HEK293 (cell line): Measurements from ENCODE around the gene ATRAID.
"Not testable (repeated sequence)": the region's sequence is repeated elsewhere in the genome, so short reads cannot be mapped to it uniquely, and the experiment has no call there.

Experiments used
- CTCF ChIA-PET: fragments of 350-600 bp; formaldehyde crosslinking; extraction: SDS; loops from one replicate; lab custom pipeline; 2021; ENCODE audit warnings: antibody characterized with exemption; lab: Yijun Ruan, JAX
- POLR2A ChIA-PET: fragments of 300-600 bp; formaldehyde crosslinking; extraction: SDS; loops from one replicate; lab custom pipeline; 2020; ENCODE audit warnings: antibody characterized with exemption, inconsistent platforms; lab: Yijun Ruan, JAX
- H3K27ac ChIP-seq: fragments of 200-500 bp; sonication (Bioruptor generic); 2 replicates; pipeline ENCODE4 v1.5.1; 2014; ENCODE audit warnings: low read depth, low read length, control low read depth, inconsistent platforms; ENCODE audit errors: extremely low read depth
- H3K36me3 ChIP-seq, 2 experiments: fragments of 200-500 bp in 1 of 2; sonication (Bioruptor generic) in 1 of 2; 1 replicate in 1 of 2; 2 replicates in 1 of 2; pipeline ENCODE4 v1.5.1; 2014 to 2017; ENCODE audit warnings: inconsistent platforms in 2 of 2, low read length in 2 of 2; ENCODE audit not compliant: control insufficient read depth in 2 of 2, insufficient read depth in 1 of 2
- H3K4me1 ChIP-seq: fragments of 200-500 bp; sonication (Bioruptor generic); 2 replicates; pipeline ENCODE4 v1.5.1; 2014; ENCODE audit warnings: mild to moderate bottlenecking, low read length, inconsistent platforms; ENCODE audit not compliant: control insufficient read depth, insufficient read depth
- H3K4me3 ChIP-seq: 2 replicates; pipeline ENCODE4 v1.5.1; 2011; ENCODE audit warnings: low read depth, mild to moderate bottlenecking, control low read depth, low read length, moderate library complexity
- H3K9me3 ChIP-seq: fragments of 200-500 bp; sonication (Bioruptor generic); 2 replicates; pipeline ENCODE4 v1.5.1; 2014; ENCODE audit warnings: low read depth, low read length, inconsistent platforms; ENCODE audit not compliant: control insufficient read depth, insufficient read depth
- INSM2 ChIP-seq: fragments of 450-650 bp; formaldehyde crosslinking; IDR thresholded peaks from 2 replicates; pipeline ENCODE4 v1.5.1; 2016; ENCODE audit warnings: missing biosample characterization, missing genetic modification characterization
- ZBTB17 ChIP-seq: fragments of 450-650 bp; formaldehyde crosslinking; IDR thresholded peaks from 2 replicates; pipeline ENCODE4 v1.5.1; 2016; ENCODE audit warnings: missing biosample characterization, missing genetic modification characterization
- ZBTB8A ChIP-seq: fragments of 450-650 bp; formaldehyde crosslinking; IDR thresholded peaks from 2 replicates; pipeline ENCODE4 v1.5.1; 2016; ENCODE audit warnings: missing biosample characterization, missing genetic modification characterization
- ZFP37 ChIP-seq: fragments of 450-650 bp; formaldehyde crosslinking; IDR thresholded peaks from 2 replicates; pipeline ENCODE4 v1.5.1; 2016; ENCODE audit warnings: missing biosample characterization, missing genetic modification characterization
- ZNF10 ChIP-seq: fragments of 450-650 bp; formaldehyde crosslinking; IDR thresholded peaks from 2 replicates; pipeline ENCODE4 v1.5.1; 2017; ENCODE audit warnings: missing biosample characterization, missing genetic modification characterization
- ZNF146 ChIP-seq: fragments of 450-650 bp; formaldehyde crosslinking; IDR thresholded peaks from 2 replicates; pipeline ENCODE4 v1.5.1; 2016; ENCODE audit warnings: missing biosample characterization, missing genetic modification characterization
- ZNF174 ChIP-seq: fragments of 450-650 bp; formaldehyde crosslinking; IDR thresholded peaks from 2 replicates; pipeline ENCODE4 v1.5.0; 2017; ENCODE audit warnings: missing biosample characterization, mild to moderate bottlenecking, missing genetic modification characterization
- ZNF354C ChIP-seq: fragments of 450-650 bp; formaldehyde crosslinking; IDR thresholded peaks from 2 replicates; pipeline ENCODE4 v1.5.1; 2016; ENCODE audit warnings: missing biosample characterization, missing genetic modification characterization, low read depth, borderline replicate concordance
- ZNF433 ChIP-seq: fragments of 450-650 bp; formaldehyde crosslinking; IDR thresholded peaks from 2 replicates; pipeline ENCODE4 v1.5.1; 2016; ENCODE audit warnings: missing biosample characterization, missing genetic modification characterization, low read depth
- ZNF501 ChIP-seq: fragments of 450-650 bp; formaldehyde crosslinking; IDR thresholded peaks from 2 replicates; pipeline ENCODE4 v1.5.1; 2016; ENCODE audit warnings: missing biosample characterization, missing genetic modification characterization
- ZNF624 ChIP-seq: fragments of 450-650 bp; formaldehyde crosslinking; IDR thresholded peaks from 2 replicates; pipeline ENCODE4 v1.5.1; 2017; ENCODE audit warnings: missing biosample characterization, missing genetic modification characterization
- ZNF704 ChIP-seq: fragments of 450-650 bp; formaldehyde crosslinking; IDR thresholded peaks from 2 replicates; pipeline ENCODE4 v1.5.1; 2016; ENCODE audit warnings: missing biosample characterization, missing genetic modification characterization

Gene ATRAID

GRCh38 chr2:27175330-27175729, 36.5 kb upstream of the ATRAID start:
- TF ChIP-seq ZNF174 (tag by site-specific recombination): no peak
- TF ChIP-seq ZFP37 (tag by site-specific recombination): no peak
- no peak for TF ChIP-seq ZNF10
- TF ChIP-seq ZNF146 (tag by site-specific recombination): no peak
- no peak for TF ChIP-seq ZNF433 (tag by site-specific recombination)
- no peak for TF ChIP-seq ZNF501
- TF ChIP-seq ZBTB8A: no peak
- no peak for TF ChIP-seq ZNF704 (tag by site-specific recombination)
- no peak for TF ChIP-seq INSM2 (tag by site-specific recombination)
- H3K9me3 ChIP-seq: no peaks in the 10 kb centered on the region
- H3K4me3 ChIP-seq: no peak overlapping the region
- POLR2A ChIA-PET: interaction anchor here (0.7 kb wide), 1 partner anchor 264 kb away, joined by 4 read pairs; no protein-coding TSS in a partner anchor
- H3K27ac ChIP-seq: no peak overlapping the region
- H3K4me1 ChIP-seq: no peaks in the 10 kb centered on the region
- no peaks in the 10 kb centered on the region for H3K36me3 ChIP-seq
- CTCF ChIA-PET: interaction anchor here (0.9 to 1.7 kb wide), 5 partner anchors 9 to 329 kb away, joined by 3 to 6 read pairs (median 4); partner anchors contain the start of gene PREB

GRCh38 chr2:27175781-27176180, 36.1 kb upstream of the ATRAID start:
- POLR2A ChIA-PET, H3K9me3 ChIP-seq, H3K4me3 ChIP-seq, H3K27ac ChIP-seq, H3K36me3 ChIP-seq, H3K4me1 ChIP-seq: not testable (repeated sequence)
- CTCF ChIA-PET: interaction anchor here (0.6 to 1.7 kb wide), 5 partner anchors 8 to 330 kb away, joined by 3 to 6 read pairs (median 3); partner anchors contain the start of gene PREB

GRCh38 chr2:27177441-27178351, 34.1 kb upstream of the ATRAID start:
- no peak overlapping the region for H3K27ac ChIP-seq
- CTCF ChIA-PET: interaction anchor here (0.6 to 1.5 kb wide), 4 partner anchors 8 to 102 kb away, joined by 3 to 5 read pairs (median 4); no protein-coding TSS in a partner anchor
- TF ChIP-seq ZNF624: no peak
- 0 out of 2 replicates have a peak, but pooled peaks have one; percentile 12 for TF ChIP-seq ZBTB17 (tag by site-specific recombination)
- H3K36me3 ChIP-seq: no peaks in the 10 kb centered on the region
- H3K4me3 ChIP-seq: no peak overlapping the region
- POLR2A ChIA-PET: no interaction called here
- H3K4me1 ChIP-seq: no peaks in the 10 kb centered on the region
- H3K9me3 ChIP-seq: no peaks in the 10 kb centered on the region

GRCh38 chr2:27178469-27178868, 33.4 kb upstream of the ATRAID start:
- Histone ChIP-seq H3K36me3 (no peaks in the 10 kb centered on the region), H3K4me1 (no peaks in the 10 kb centered on the region), H3K27ac (no peak overlapping the region), H3K9me3 (no peaks in the 10 kb centered on the region), H3K4me3 (no peak overlapping the region)
- no peak for TF ChIP-seq ZNF354C (tag by site-specific recombination)
- ChIA-PET CTCF (interaction anchor here (0.7 to 1.2 kb wide), 3 partner anchors 9 to 22 kb away, joined by 3 to 5 read pairs (median 3); no protein-coding TSS in a partner anchor), POLR2A (no interaction called here)
